Esophagus muscularis mucosa (tissue), 3 donors: ENCODE measurements around the gene WFDC13.

Experiments
- CTCF ChIP-seq, 3 experiments: fragments of 200-600 bp in 2 of 3; fragments of 450-650 bp in 1 of 3; sonication (generic) in 2 of 3; IDR thresholded peaks; one replicate each; pipeline ENCODE4 v1.5.1; 2017 to 2019; ENCODE audit warnings: antibody characterized with exemption in 3 of 3, mild to moderate bottlenecking in 2 of 3, moderate library complexity in 1 of 3
- POLR2AphosphoS5 ChIP-seq, 2 donors: sonication (generic); formaldehyde crosslinking; IDR thresholded peaks; one replicate each; pipeline ENCODE4 v1.6.1; 2017; ENCODE audit warnings: antibody characterized with exemption in 2 of 2

- TF ChIP-seq POLR2AphosphoS5 (IDR thresholded peaks at IDR 0.05): no peak
- TF ChIP-seq CTCF (IDR thresholded peaks at IDR 0.05): no peak
Measured at GRCh38 chr20:45758096-45758495, 56.3 kb downstream of the WFDC13 start.
